ENCODE measurements around the gene TSPAN14.
A peak's percentile ranks its signal among the peaks of the same experiment; 100 is the strongest.

The TSPAN14 gene

DNA sequence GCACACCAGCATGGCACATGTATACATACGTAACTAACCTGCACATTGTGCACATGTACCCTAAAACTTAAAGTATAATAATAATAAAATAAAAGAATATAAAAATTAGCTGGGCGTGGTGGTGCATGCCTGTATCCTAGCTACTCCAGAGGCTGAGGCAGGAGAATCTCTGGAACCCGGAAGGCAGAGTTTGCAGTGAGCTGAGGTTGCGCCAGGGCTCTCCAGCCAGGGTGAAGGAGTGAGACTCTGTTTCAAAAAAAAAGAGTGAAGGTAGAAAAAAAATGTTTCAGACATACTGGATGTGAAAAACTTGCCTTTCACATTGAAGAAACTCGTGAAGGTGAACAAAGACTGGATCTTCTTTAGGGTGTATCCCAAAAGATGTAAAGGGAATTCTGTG is 26.7 kb downstream of the TSPAN14 start:
- Histone ChIP-seq H3K4me3 (replicated peaks; ENCODE audit: insufficient read depth, low read length) (no peak overlapping the region), H3K27ac (replicated peaks) (no peak overlapping the region), H3K27me3 (ENCODE audit: insufficient read depth, poor library complexity, severe bottlenecking) (no peaks in the 10 kb centered on the region)
- no peak for DNase-seq (ENCODE audit: low read depth in 1 of 2, low spot score in 1 of 2)
- TF ChIP-seq, protein P1, sequence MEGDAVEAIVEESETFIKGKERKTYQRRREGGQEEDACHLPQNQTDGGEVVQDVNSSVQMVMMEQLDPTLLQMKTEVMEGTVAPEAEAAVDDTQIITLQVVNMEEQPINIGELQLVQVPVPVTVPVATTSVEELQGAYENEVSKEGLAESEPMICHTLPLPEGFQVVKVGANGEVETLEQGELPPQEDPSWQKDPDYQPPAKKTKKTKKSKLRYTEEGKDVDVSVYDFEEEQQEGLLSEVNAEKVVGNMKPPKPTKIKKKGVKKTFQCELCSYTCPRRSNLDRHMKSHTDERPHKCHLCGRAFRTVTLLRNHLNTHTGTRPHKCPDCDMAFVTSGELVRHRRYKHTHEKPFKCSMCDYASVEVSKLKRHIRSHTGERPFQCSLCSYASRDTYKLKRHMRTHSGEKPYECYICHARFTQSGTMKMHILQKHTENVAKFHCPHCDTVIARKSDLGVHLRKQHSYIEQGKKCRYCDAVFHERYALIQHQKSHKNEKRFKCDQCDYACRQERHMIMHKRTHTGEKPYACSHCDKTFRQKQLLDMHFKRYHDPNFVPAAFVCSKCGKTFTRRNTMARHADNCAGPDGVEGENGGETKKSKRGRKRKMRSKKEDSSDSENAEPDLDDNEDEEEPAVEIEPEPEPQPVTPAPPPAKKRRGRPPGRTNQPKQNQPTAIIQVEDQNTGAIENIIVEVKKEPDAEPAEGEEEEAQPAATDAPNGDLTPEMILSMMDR (IDR thresholded peaks at IDR 0.05; ENCODE audit: insufficient read depth, low read length): no peak
- TF ChIP-seq, protein P2, sequence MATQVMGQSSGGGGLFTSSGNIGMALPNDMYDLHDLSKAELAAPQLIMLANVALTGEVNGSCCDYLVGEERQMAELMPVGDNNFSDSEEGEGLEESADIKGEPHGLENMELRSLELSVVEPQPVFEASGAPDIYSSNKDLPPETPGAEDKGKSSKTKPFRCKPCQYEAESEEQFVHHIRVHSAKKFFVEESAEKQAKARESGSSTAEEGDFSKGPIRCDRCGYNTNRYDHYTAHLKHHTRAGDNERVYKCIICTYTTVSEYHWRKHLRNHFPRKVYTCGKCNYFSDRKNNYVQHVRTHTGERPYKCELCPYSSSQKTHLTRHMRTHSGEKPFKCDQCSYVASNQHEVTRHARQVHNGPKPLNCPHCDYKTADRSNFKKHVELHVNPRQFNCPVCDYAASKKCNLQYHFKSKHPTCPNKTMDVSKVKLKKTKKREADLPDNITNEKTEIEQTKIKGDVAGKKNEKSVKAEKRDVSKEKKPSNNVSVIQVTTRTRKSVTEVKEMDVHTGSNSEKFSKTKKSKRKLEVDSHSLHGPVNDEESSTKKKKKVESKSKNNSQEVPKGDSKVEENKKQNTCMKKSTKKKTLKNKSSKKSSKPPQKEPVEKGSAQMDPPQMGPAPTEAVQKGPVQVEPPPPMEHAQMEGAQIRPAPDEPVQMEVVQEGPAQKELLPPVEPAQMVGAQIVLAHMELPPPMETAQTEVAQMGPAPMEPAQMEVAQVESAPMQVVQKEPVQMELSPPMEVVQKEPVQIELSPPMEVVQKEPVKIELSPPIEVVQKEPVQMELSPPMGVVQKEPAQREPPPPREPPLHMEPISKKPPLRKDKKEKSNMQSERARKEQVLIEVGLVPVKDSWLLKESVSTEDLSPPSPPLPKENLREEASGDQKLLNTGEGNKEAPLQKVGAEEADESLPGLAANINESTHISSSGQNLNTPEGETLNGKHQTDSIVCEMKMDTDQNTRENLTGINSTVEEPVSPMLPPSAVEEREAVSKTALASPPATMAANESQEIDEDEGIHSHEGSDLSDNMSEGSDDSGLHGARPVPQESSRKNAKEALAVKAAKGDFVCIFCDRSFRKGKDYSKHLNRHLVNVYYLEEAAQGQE (IDR thresholded peaks at IDR 0.05; ENCODE audit: insufficient replicate concordance, low read depth): no peak
- TF ChIP-seq POLR2AphosphoS5 (IDR thresholded peaks at IDR 0.05; ENCODE audit: low read depth) (no peak), GABPA (IDR thresholded peaks at IDR 0.05; ENCODE audit: low read depth) (no peak), SPI1 (IDR thresholded peaks at IDR 0.05; ENCODE audit: borderline replicate concordance, low read depth) (no peak)

DNA sequence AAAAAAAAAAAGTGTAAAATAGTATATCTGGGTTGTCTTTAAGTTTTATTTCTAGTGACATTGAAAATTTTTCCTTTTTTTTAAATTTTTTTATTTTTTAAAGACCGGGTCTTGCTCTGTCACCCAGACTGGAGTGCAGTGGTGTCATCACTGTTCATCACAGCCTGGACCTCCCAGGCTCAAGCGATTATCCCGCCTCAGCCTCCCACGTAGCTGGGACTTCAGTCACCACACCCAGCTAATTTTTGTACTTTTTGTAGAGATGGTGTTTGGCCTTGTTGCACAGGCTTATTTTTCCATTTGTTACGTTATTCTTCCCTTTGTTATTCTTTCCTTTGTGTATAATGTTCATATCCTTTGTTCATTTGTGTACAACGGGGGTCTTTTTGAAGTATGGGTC is 30.1 kb downstream of the TSPAN14 start:
- Histone ChIP-seq H3K4me3 (replicated peaks; ENCODE audit: insufficient read depth, low read length) (no peak overlapping the region), H3K27ac (replicated peaks) (peak overlapping the region; percentile 84), H3K27me3 (ENCODE audit: insufficient read depth, poor library complexity, severe bottlenecking) (no peaks in the 10 kb centered on the region)
- DNase-seq (ENCODE audit: low read depth in 1 of 2, low spot score in 1 of 2): no peak
- TF ChIP-seq SPI1 (IDR thresholded peaks at IDR 0.05; ENCODE audit: borderline replicate concordance, low read depth) (no peak), POLR2AphosphoS5 (IDR thresholded peaks at IDR 0.05; ENCODE audit: low read depth) (no peak), GABPA (IDR thresholded peaks at IDR 0.05; ENCODE audit: low read depth) (no peak)
- TF ChIP-seq, protein P1 (IDR thresholded peaks at IDR 0.05; ENCODE audit: insufficient read depth, low read length): no peak
- TF ChIP-seq, protein P2 (IDR thresholded peaks at IDR 0.05; ENCODE audit: insufficient replicate concordance, low read depth): no peak

DNA sequence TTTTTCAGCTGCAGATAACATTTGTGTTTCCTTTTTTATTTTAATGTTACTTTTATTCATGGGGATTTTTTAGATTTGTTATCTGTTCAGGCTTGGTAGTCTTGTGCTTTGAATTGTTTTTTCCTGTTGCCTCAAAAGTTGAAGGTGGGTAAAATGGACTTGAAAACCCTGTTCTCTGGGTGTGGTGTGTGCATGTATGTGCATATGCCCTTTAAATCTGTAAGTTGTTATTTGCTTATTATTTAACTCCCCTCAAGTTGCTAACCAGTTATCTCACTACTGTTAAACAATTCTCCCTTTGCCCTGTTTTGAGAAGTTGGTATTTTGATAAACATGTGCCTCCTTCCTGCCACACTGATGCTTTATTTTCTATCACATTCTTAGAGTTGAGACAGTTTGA is 30.6 kb downstream of the TSPAN14 start:
- TF ChIP-seq POLR2AphosphoS5 (IDR thresholded peaks at IDR 0.05; ENCODE audit: low read depth) (no peak), SPI1 (IDR thresholded peaks at IDR 0.05; ENCODE audit: borderline replicate concordance, low read depth) (no peak), GABPA (IDR thresholded peaks at IDR 0.05; ENCODE audit: low read depth) (no peak)
- TF ChIP-seq, protein P1 (IDR thresholded peaks at IDR 0.05; ENCODE audit: insufficient read depth, low read length): no peak
- TF ChIP-seq, protein P2 (IDR thresholded peaks at IDR 0.05; ENCODE audit: insufficient replicate concordance, low read depth): no peak
- no peak for DNase-seq (ENCODE audit: low read depth in 1 of 2, low spot score in 1 of 2)
- Histone ChIP-seq H3K27ac (replicated peaks) (peak overlapping the region; percentile 84), H3K27me3 (ENCODE audit: insufficient read depth, poor library complexity, severe bottlenecking) (no peaks in the 10 kb centered on the region), H3K4me3 (replicated peaks; ENCODE audit: insufficient read depth, low read length) (no peak overlapping the region)

Data from HL-60 (cell line).